Measurements from ENCODE around the gene POLN. TPM values are rescaled to one million over a fixed set of nuclear protein-coding genes. Genes with fewer than 3 reads are reported as not detected.

POLN gene
- polyA plus RNA-seq = under 1 TPM; 0.59 to 0.81 TPM

- Histone ChIP-seq H3K4me1 (ENCODE audit: control insufficient read depth in 2 of 2, insufficient read depth in 2 of 2, low read length in 1 of 2) (peaks cover 0 to 7% of the 10 kb centered on the region in 2 donors), H3K9me3 (ENCODE audit: control insufficient read depth in 2 of 2, insufficient read depth in 1 of 2, low read depth in 1 of 2, low read length in 1 of 2) (no peaks in the 10 kb centered on the region), H3K4me3 (ENCODE audit: low read depth in 1 of 2, low read length in 2 of 2) (peak within 1 kb of the TSS; percentile 74 to 98), H3K27me3 (ENCODE audit: control insufficient read depth in 1 of 2, insufficient read depth in 2 of 2, low read length in 2 of 2) (no peaks in the 10 kb centered on the region), H3K27ac (ENCODE audit: low read depth in 2 of 2, low read length in 1 of 2) (peak within 1 kb of the TSS; percentile 85 to 93), H3K36me3 (ENCODE audit: control insufficient read depth in 2 of 2, insufficient read depth in 2 of 2, low read length in 1 of 2) (peaks cover 0 to under 1% of the 10 kb centered on the region in 2 donors)
- 0 to 1% methylated on average over 83 to 88 of the region's 88 CpGs for WGBS, 2 donors
These were observed at the start of gene POLN, which contains the start of gene HAUS3 for GRCh38 chr4:2241410-2242353. Gene POLN, minus strand, starts transcription at chr4:2242121. Its CDS starts 12,890 bp downstream, at chr4:2229231. Gene HAUS3, minus strand, starts transcription at chr4:2242121. Its CDS starts 1,175 bp downstream, at chr4:2240946.

GRCh38 chr4:2290974-2291704 lies 49.2 kb upstream of the POLN start:
- Histone ChIP-seq H3K36me3 (ENCODE audit: control insufficient read depth in 2 of 2, insufficient read depth in 2 of 2, low read length in 1 of 2) (no peaks in the 10 kb centered on the region), H3K9me3 (ENCODE audit: control insufficient read depth in 2 of 2, insufficient read depth in 1 of 2, low read depth in 1 of 2, low read length in 1 of 2) (no peaks in the 10 kb centered on the region), H3K4me3 (ENCODE audit: low read depth in 1 of 2, low read length in 2 of 2) (no peak overlapping the region), H3K4me1 (ENCODE audit: control insufficient read depth in 2 of 2, insufficient read depth in 2 of 2, low read length in 1 of 2) (peaks cover 3 to 4% of the 10 kb centered on the region in 2 donors), H3K27ac (ENCODE audit: low read depth in 2 of 2, low read length in 1 of 2) (no peak overlapping the region), H3K27me3 (ENCODE audit: control insufficient read depth in 1 of 2, insufficient read depth in 2 of 2, low read length in 2 of 2) (no peaks in the 10 kb centered on the region)
- WGBS, 2 donors = 75 to 77% methylated on average over 24 of the region's 24 CpGs

GRCh38 chr4:2290488-2290887 lies 48.6 kb upstream of the POLN start:
- no peaks in the 10 kb centered on the region for H3K36me3 ChIP-seq (ENCODE audit: control insufficient read depth in 2 of 2, insufficient read depth in 2 of 2, low read length in 1 of 2)
- H3K4me3 ChIP-seq (ENCODE audit: low read depth in 1 of 2, low read length in 2 of 2) = no peak overlapping the region
- H3K27me3 ChIP-seq (ENCODE audit: control insufficient read depth in 1 of 2, insufficient read depth in 2 of 2, low read length in 2 of 2) = no peaks in the 10 kb centered on the region
- no peak overlapping the region for H3K27ac ChIP-seq (ENCODE audit: low read depth in 2 of 2, low read length in 1 of 2)
- peaks cover 0 to 4% of the 10 kb centered on the region in 2 donors for H3K4me1 ChIP-seq (ENCODE audit: control insufficient read depth in 2 of 2, insufficient read depth in 2 of 2, low read length in 1 of 2)
- no peaks in the 10 kb centered on the region for H3K9me3 ChIP-seq (ENCODE audit: control insufficient read depth in 2 of 2, insufficient read depth in 1 of 2, low read depth in 1 of 2, low read length in 1 of 2)
- 80 to 89% methylated on average over 9 of the region's 9 CpGs for WGBS, 2 donors

DNA sequence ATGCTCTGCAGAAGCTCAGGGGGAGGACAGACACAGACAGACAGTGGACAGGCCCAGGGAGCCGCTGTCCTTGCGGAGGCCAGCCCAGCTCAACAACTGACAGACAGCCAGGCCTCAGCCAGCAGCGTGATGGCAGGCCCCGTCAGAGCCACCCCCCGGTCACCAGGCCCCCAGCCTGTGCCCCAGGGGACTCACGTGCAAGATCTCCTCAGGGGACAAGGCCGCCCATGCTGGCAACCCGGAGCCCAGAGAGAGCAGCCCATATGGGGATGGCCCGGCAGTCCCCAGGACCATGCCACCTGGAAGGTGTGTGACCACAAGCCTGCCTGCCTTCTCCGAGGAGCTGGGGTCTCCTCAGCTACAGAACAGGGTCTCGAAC lies 48.0 kb upstream of the POLN start:
- no peaks in the 10 kb centered on the region for H3K36me3 ChIP-seq (ENCODE audit: control insufficient read depth in 2 of 2, insufficient read depth in 2 of 2, low read length in 1 of 2)
- no peak overlapping the region for H3K4me3 ChIP-seq (ENCODE audit: low read depth in 1 of 2, low read length in 2 of 2)
- H3K27me3 ChIP-seq (ENCODE audit: control insufficient read depth in 1 of 2, insufficient read depth in 2 of 2, low read length in 2 of 2) = no peaks in the 10 kb centered on the region
- 90% methylated on average over 11 of the region's 11 CpGs for WGBS, 2 donors
- no peak overlapping the region for H3K27ac ChIP-seq (ENCODE audit: low read depth in 2 of 2, low read length in 1 of 2)
- peaks cover 0 to 4% of the 10 kb centered on the region in 2 donors for H3K4me1 ChIP-seq (ENCODE audit: control insufficient read depth in 2 of 2, insufficient read depth in 2 of 2, low read length in 1 of 2)
- H3K9me3 ChIP-seq (ENCODE audit: control insufficient read depth in 2 of 2, insufficient read depth in 1 of 2, low read depth in 1 of 2, low read length in 1 of 2) = no peaks in the 10 kb centered on the region

GRCh38 chr4:2289311-2289954 lies 47.5 kb upstream of the POLN start:
- H3K27me3 ChIP-seq (ENCODE audit: control insufficient read depth in 1 of 2, insufficient read depth in 2 of 2, low read length in 2 of 2) = no peaks in the 10 kb centered on the region
- H3K4me1 ChIP-seq (ENCODE audit: control insufficient read depth in 2 of 2, insufficient read depth in 2 of 2, low read length in 1 of 2) = peaks cover 0 to 4% of the 10 kb centered on the region in 2 donors
- H3K36me3 ChIP-seq (ENCODE audit: control insufficient read depth in 2 of 2, insufficient read depth in 2 of 2, low read length in 1 of 2) = no peaks in the 10 kb centered on the region
- no peak overlapping the region for H3K4me3 ChIP-seq (ENCODE audit: low read depth in 1 of 2, low read length in 2 of 2)
- no peaks in the 10 kb centered on the region for H3K9me3 ChIP-seq (ENCODE audit: control insufficient read depth in 2 of 2, insufficient read depth in 1 of 2, low read depth in 1 of 2, low read length in 1 of 2)
- 91 to 92% methylated on average over 14 of the region's 14 CpGs for WGBS, 2 donors
- no peak overlapping the region for H3K27ac ChIP-seq (ENCODE audit: low read depth in 2 of 2, low read length in 1 of 2)

DNA sequence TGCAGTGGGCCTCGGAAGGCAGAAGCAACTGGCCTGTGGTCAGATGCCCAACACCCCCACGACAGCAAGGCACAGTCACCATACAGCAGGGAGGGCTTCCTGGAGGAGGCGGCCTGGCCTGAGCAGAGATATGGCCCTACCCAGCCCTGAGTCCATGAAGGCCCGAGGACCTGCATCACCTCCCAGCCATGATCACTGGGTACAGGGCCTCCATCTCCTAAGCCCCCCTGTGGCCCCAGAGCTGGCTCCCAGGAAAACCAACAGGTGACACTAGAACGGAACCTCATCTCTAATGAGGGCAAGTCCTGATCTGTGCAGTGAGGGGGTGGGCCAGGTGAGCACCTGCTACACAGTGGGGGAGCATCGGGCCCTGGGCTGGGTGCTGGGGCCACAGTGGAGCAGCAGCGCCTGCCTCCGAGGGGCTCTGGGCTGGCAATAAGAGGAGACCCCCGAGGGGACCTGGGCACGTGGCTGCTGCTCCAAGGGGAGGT lies 46.2 kb upstream of the POLN start:
- H3K4me1 ChIP-seq (ENCODE audit: control insufficient read depth in 2 of 2, insufficient read depth in 2 of 2, low read length in 1 of 2) = peaks cover 0 to 4% of the 10 kb centered on the region in 2 donors
- H3K4me3 ChIP-seq (ENCODE audit: low read depth in 1 of 2, low read length in 2 of 2) = no peak overlapping the region
- H3K27ac ChIP-seq (ENCODE audit: low read depth in 2 of 2, low read length in 1 of 2) = no peak overlapping the region
- 85 to 86% methylated on average over 10 of the region's 10 CpGs for WGBS, 2 donors
- no peaks in the 10 kb centered on the region for H3K36me3 ChIP-seq (ENCODE audit: control insufficient read depth in 2 of 2, insufficient read depth in 2 of 2, low read length in 1 of 2)
- no peaks in the 10 kb centered on the region for H3K27me3 ChIP-seq (ENCODE audit: control insufficient read depth in 1 of 2, insufficient read depth in 2 of 2, low read length in 2 of 2)
- peaks cover 0 to 2% of the 10 kb centered on the region in 2 donors for H3K9me3 ChIP-seq (ENCODE audit: control insufficient read depth in 2 of 2, insufficient read depth in 1 of 2, low read depth in 1 of 2, low read length in 1 of 2)

DNA sequence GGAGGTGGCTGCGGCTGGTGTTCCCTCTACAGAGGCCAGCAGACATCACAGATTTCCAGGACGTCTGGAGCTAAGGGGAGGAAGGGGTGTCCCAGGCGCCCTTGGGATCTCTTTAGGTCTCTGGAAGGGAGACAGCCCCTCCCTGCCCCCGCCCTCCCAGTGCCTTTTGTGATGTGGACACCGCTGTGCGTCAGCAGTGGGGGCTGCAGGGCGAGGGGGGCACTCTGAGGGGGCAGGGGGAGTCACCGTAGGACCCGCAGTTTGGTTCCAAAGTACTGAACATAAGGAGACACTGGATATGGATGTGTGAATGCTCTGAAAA lies 45.6 kb upstream of the POLN start:
- no peak overlapping the region for H3K27ac ChIP-seq (ENCODE audit: low read depth in 2 of 2, low read length in 1 of 2)
- H3K27me3 ChIP-seq (ENCODE audit: control insufficient read depth in 1 of 2, insufficient read depth in 2 of 2, low read length in 2 of 2) = no peaks in the 10 kb centered on the region
- no peaks in the 10 kb centered on the region for H3K36me3 ChIP-seq (ENCODE audit: control insufficient read depth in 2 of 2, insufficient read depth in 2 of 2, low read length in 1 of 2)
- peaks cover 0 to 4% of the 10 kb centered on the region in 2 donors for H3K4me1 ChIP-seq (ENCODE audit: control insufficient read depth in 2 of 2, insufficient read depth in 2 of 2, low read length in 1 of 2)
- H3K9me3 ChIP-seq (ENCODE audit: control insufficient read depth in 2 of 2, insufficient read depth in 1 of 2, low read depth in 1 of 2, low read length in 1 of 2) = peaks cover 0 to 2% of the 10 kb centered on the region in 2 donors
- H3K4me3 ChIP-seq (ENCODE audit: low read depth in 1 of 2, low read length in 2 of 2) = no peak overlapping the region
- WGBS, 2 donors = 91 to 93% methylated on average over 9 of the region's 9 CpGs

DNA sequence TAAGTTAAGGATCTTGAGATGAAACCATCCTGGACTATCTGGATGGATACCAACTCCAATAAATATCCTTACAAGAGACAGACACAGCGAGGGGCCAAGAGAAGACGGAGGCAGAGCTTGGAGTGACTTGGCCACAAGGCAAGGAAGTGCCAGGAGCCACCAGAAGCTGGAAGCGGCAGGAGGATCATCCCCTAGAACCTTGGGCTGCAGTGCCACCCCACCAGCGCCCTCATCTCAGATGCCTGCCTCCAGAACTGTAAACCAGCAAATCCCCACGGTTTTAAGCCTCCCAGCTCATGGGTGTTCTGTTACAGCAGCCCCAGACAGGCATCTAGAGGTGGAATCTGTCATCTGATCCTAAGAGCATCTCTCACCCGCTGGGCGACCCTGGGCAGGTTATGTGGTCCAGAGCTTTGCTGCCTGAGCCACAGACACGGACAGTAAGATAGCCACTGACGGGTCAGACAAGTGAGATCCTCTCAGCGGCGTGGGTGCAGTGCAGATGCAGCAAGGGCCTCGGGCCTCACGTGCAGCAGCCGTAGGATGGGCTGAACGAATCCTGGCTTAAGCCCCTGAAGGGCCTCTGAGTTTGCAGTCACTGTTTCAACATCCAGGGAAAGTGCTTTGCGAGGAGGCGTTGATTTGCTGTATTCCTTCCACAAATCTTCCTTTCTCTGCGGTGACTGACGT lies 45.1 kb upstream of the POLN start:
- WGBS, 2 donors = 76 to 78% methylated on average over 19 of the region's 19 CpGs
- Histone ChIP-seq H3K27me3 (ENCODE audit: control insufficient read depth in 1 of 2, insufficient read depth in 2 of 2, low read length in 2 of 2) (no peaks in the 10 kb centered on the region), H3K36me3 (ENCODE audit: control insufficient read depth in 2 of 2, insufficient read depth in 2 of 2, low read length in 1 of 2) (no peaks in the 10 kb centered on the region), H3K27ac (ENCODE audit: low read depth in 2 of 2, low read length in 1 of 2) (no peak overlapping the region), H3K4me3 (ENCODE audit: low read depth in 1 of 2, low read length in 2 of 2) (no peak overlapping the region), H3K9me3 (ENCODE audit: control insufficient read depth in 2 of 2, insufficient read depth in 1 of 2, low read depth in 1 of 2, low read length in 1 of 2) (peaks cover 0 to 2% of the 10 kb centered on the region in 2 donors), H3K4me1 (ENCODE audit: control insufficient read depth in 2 of 2, insufficient read depth in 2 of 2, low read length in 1 of 2) (peaks cover 0 to 1% of the 10 kb centered on the region in 2 donors)

All from esophagus (tissue), 2 donors.